ENCODE results near the gene SHLD1. TPM values are rescaled to one million over a fixed set of nuclear protein-coding genes. Genes with fewer than 3 reads are reported as not detected.
"Not testable (repeated sequence)": the region's sequence is repeated elsewhere in the genome, so short reads cannot be mapped to it uniquely, and the experiment has no call there.

SHLD1 gene, protein sequence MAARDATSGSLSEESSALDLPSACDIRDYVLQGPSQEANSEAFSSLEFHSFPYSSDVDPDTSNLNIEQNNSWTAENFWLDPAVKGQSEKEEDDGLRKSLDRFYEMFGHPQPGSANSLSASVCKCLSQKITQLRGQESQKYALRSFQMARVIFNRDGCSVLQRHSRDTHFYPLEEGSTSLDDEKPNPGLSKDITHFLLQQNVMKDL
- 10 to 100 TPM in 1 of 8 experiments, 1 to 10 TPM in 7; 6.4 to 10.4 (median 8.7) TPM for total RNA-seq

DNA sequence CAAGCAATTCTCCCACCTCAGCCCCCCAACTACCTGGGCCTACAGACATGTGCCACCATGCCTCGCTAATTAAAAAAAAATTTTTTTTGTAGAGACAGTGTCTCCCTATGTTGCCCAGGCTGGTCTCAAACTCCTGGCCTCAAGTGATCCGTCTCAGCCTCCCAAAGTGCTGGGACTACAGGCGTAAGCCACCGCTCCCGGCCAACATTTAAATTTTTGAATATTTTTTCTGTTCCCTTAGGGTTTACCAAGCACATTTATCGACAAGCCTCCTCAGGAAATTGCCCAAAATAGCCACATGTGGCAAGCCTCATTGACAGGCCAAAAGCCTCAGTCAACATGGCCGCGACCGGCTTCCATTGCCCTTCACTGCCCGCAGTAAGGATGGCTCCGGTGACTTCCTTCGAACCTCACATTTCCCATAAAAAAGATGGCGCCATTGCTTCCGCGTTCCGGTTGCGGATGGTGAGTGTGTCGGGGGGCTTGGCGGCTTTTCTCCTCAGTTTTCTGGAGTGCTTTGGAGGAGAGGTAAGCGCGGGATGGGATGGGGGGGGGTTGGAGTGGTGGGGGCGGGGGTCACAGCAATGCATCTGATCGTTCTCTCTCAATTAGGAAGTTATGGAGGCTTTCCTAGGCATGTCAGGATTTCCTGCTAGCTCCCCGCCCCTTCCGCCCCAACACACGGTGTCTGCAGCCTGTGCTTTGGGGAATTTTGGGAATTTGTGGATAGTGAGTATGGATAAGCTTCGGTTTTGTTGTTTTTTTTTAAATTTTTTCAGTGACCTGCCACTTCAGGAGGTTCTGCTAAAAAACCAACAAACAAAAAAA lies at the start of gene SHLD1:
SHLD1 (plus strand) TSS at position 450 of the 828 bp plus-strand sequence. CDS start 22,465 bp downstream, outside the sequence.
- Histone ChIP-seq H3K27ac (peak within 1 kb of the TSS; percentile 79 to 89), H3K4me1 (replicated peaks in 1 of 2) (peaks cover 9 to 10% of the 10 kb centered on the region in 2 donors), H3K4me3 (peak within 1 kb of the TSS; percentile 40 to 59 (median 52))
- in situ Hi-C loops (cut with MboI; ENCODE audit: low pct_unique_long_range_greater_than_20kb in 2 of 9, low sequenced_read_pairs in 9 of 9, unreplicated experiment in 9 of 9), result no loop called here
- ATAC-seq (replicated peaks in 6 of 8), result peak; percentile 89 to 95 (median 94)
- 0 to 100% (median 13%) methylated on average over 1 to 23 of the region's 27 CpGs; no CpG with 5 or more reads in 1 of the 10 experiments for WGBS, 10 experiments

DNA sequence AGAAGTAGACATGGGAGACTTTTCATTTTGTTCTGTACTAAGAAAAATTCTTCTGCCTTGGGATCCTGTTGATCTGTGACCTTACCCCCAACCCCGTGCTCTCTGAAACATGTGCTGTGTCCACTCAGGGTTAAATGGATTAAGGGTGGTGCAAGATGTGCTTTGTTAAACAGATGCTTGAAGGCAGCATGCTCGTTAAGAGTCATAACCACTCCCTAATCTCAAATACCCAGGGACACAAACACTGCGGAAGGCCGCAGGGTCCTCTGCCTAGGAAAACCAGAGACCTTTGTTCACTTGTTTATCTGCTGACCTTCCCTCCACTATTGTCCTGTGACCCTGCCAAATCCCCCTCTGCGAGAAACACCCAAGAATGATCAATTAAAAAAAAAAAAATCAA lies 47.9 kb upstream of the SHLD1 start:
- H3K27ac ChIP-seq; H3K4me3 ChIP-seq; H3K4me1 ChIP-seq (replicated peaks in 1 of 2); ATAC-seq (replicated peaks in 6 of 8); in situ Hi-C loops (cut with MboI; ENCODE audit: low pct_unique_long_range_greater_than_20kb in 2 of 9, low sequenced_read_pairs in 9 of 9, unreplicated experiment in 9 of 9): not testable (repeated sequence)
- WGBS, 10 experiments, result 87 to 100% methylated on average over 1 to 3 of the region's 5 CpGs; no CpG with 5 or more reads in 8 of the 10 experiments

DNA sequence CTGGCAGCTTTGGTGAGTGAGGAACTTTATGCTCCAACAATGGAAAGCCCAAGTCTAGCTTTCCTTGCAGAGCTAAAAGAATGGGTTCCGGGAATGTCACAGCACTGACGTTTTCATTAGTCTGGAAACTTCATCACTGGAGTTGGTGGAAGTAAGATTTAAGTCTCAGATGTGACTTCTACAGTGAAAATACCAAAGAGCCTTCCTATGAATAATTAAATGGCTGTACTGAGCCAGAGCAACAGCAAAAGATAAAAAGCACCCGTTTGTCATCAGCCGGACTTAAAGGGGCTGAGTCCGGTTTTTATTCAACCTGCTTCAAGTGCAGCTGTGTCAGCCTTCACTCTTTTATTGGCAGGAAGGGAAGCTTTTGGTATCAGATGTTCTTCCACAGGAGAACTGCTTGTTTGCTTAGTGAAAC lies 46.5 kb upstream of the SHLD1 start:
- peak in 7 of 8 experiments; percentile 23 to 56 (median 41) for ATAC-seq (replicated peaks in 6 of 8)
- Histone ChIP-seq H3K27ac (no peak overlapping the region), H3K4me3 (no peak overlapping the region), H3K4me1 (replicated peaks in 1 of 2) (no peaks in the 10 kb centered on the region)
- in situ Hi-C loops (cut with MboI; ENCODE audit: low pct_unique_long_range_greater_than_20kb in 2 of 9, low sequenced_read_pairs in 9 of 9, unreplicated experiment in 9 of 9), result no loop called here
- WGBS, 10 experiments, result 8 to 80% (median 50%) methylated on average over 1 to 5 of the region's 5 CpGs; no CpG with 5 or more reads in 1 of the 10 experiments

DNA sequence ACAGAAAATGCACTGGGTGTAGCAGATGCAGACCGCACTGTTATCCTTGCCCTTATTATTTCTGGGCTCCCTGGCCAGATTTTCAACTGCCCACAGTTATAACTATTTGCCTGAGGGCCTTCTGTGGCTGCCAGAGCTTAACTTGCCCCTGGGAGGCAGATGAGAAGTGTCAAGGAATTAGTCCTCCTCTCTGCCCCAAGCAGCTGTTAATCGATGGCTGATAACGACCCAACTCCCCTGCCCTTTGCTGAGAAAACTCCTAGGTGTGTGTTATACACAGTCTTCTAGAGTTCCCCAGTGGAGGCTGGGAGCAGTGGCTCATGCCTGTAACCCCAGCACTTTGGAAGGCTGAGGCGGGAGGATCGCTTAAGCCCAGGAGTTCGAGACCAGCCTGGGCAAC lies 44.4 kb upstream of the SHLD1 start:
- in situ Hi-C loops (cut with MboI; ENCODE audit: low pct_unique_long_range_greater_than_20kb in 2 of 9, low sequenced_read_pairs in 9 of 9, unreplicated experiment in 9 of 9), result no loop called here
- no peaks in the 10 kb centered on the region for H3K4me1 ChIP-seq (replicated peaks in 1 of 2)
- no peak overlapping the region for H3K4me3 ChIP-seq
- WGBS, 10 experiments, result 54 to 96% (median 63%) methylated on average over 1 to 6 of the region's 6 CpGs; no CpG with 5 or more reads in 3 of the 10 experiments
- H3K27ac ChIP-seq, result no peak overlapping the region
- ATAC-seq (replicated peaks in 6 of 8), result no peak

DNA sequence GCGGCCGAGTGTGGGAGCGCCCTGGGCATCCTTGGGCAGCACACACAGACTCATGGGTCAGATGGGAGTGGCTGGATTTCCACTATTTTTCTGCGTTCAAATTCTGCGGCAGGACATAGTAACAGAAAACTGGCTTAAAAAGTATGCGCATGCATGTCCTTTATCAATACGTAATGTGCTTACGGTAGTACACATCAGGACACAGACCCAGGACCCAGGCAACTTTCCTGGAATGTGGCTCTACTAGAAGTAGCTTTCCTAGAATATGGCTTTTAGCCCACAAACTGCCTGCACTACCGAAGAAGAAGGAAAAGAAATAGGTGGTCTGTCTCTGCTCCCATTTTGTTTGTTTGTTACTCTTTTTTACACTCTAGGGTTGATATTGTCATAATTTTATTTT lies 43.4 kb upstream of the SHLD1 start:
- 81 to 100% (median 90%) methylated on average over 2 to 9 of the region's 9 CpGs; no CpG with 5 or more reads in 1 of the 10 experiments for WGBS, 10 experiments
- H3K27ac ChIP-seq, result no peak overlapping the region
- in situ Hi-C loops (cut with MboI; ENCODE audit: low pct_unique_long_range_greater_than_20kb in 2 of 9, low sequenced_read_pairs in 9 of 9, unreplicated experiment in 9 of 9), result no loop called here

DNA sequence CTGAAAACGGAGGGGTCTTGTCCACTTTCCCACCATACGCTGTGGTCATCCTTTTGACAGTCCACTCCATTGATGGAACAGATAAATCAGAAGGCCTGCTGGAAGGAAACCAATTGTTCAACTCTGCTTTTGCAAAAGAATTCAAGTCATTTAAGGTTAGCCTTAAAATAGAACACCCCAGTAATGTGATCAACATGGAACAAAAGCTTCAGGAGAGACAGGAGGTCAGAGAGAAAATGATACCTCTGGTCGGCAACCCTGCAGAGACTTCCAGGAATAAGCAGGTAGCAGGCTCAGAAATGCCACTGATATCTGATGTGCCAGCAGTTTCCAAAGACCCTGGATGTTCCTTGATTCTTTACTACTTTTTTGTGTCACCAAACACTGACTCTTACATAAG lies 39.6 kb upstream of the SHLD1 start:
- Histone ChIP-seq H3K4me3 (no peak overlapping the region), H3K4me1 (replicated peaks in 1 of 2) (peaks cover 0 to 6% of the 10 kb centered on the region in 2 donors), H3K27ac (no peak overlapping the region)
- in situ Hi-C loops (cut with MboI; ENCODE audit: low pct_unique_long_range_greater_than_20kb in 2 of 9, low sequenced_read_pairs in 9 of 9, unreplicated experiment in 9 of 9), result no loop called here
- 0 to 88% (median 76%) methylated on average over 1 to 3 of the region's 3 CpGs; no CpG with 5 or more reads in 2 of the 10 experiments for WGBS, 10 experiments
- no peak for ATAC-seq (replicated peaks in 6 of 8)

More for the DNA sequence above, 43.4 kb upstream of the SHLD1 start:
- no peaks in the 10 kb centered on the region for H3K4me1 ChIP-seq (replicated peaks in 1 of 2)
- H3K4me3 ChIP-seq, result no peak overlapping the region
- peak in 1 of 8 experiments; percentile 42 for ATAC-seq (replicated peaks in 6 of 8)

DNA sequence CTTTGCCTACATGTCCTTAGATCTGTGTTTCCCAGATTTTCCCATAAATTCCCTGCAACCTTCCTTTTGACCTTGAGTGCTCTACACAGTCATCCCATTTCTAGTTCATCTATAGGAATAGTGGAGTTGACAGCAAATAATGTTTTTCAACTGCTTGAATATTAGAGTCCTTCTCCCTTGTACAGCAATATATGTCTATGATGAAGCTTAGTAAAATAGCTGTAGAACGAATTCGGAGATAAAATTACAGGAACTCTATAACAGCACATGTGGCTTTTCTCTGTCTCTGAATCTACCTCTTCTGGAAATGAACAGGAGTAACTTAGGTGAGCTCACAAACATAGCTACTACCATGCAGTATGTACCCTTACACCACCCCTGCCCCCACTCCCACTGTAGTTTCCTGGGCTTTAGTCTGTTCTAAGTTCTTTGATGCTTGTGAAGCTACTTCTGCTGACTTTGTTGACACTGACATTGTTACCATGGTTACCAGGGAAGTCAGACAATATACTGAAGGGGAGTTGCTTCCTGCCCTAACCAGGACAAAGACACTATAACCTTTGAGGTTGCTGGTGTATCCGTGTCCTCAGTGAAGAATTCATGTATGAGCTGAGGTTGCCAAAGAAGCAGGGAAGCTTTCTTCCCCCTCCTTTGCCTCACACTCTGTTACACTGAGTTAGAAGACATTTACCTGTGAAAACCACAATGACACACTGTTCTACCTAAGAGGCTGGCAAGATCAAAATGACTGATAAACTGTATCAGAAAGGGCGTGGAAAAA lies 35.8 kb upstream of the SHLD1 start:
- peak in 3 of 8 experiments; percentile 10 to 97 (median 37) for ATAC-seq (replicated peaks in 6 of 8)
- Histone ChIP-seq H3K4me3 (no peak overlapping the region), H3K27ac (no peak overlapping the region), H3K4me1 (replicated peaks in 1 of 2) (peaks cover 0 to 6% of the 10 kb centered on the region in 2 donors)
- in situ Hi-C loops (cut with MboI; ENCODE audit: low pct_unique_long_range_greater_than_20kb in 2 of 9, low sequenced_read_pairs in 9 of 9, unreplicated experiment in 9 of 9), result no loop called here
- WGBS, 10 experiments, result 20 to 79% (median 35%) methylated on average over 1 to 4 of the region's 4 CpGs; no CpG with 5 or more reads in 3 of the 10 experiments

DNA sequence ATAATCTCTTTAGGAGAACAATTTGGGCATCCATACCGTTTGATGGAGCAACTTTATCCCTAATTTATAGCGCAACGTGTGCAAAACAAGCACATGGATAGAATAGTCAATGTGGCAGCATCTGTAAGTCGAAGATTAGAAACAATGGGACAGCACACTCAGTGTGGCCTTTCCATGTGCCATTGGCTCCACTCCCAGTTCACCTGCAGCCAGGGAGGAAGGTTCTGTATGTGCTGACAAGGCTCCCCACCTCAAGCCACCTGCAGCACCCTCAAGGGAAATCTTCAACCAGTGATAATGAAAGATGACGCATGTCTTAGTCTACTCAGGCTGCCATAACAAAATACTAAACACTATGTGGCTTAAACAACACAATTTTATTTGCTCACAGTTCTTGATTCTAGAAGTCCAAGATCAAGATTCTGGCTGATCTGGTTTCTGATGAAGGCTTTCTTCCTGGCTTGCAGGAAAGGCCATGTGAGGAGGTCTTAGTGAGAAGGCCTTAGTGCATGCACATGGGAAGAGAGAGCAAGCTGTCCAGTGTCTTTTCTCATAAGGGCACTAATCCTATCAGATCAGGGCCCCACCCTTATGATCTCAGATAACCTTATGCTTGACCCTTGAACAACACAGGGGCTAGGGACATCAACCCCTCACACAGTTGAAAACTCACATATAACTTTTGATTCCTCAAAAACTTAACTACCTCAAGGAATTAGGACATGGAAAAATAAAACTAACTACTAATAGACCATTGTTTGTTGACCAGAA lies 34.9 kb upstream of the SHLD1 start:
- ATAC-seq (replicated peaks in 6 of 8), result no peak
- in situ Hi-C loops (cut with MboI; ENCODE audit: low pct_unique_long_range_greater_than_20kb in 2 of 9, low sequenced_read_pairs in 9 of 9, unreplicated experiment in 9 of 9), result no loop called here
- WGBS, 10 experiments, result 43 to 92% (median 73%) methylated on average over 2 to 5 of the region's 5 CpGs; no CpG with 5 or more reads in 2 of the 10 experiments
- Histone ChIP-seq H3K4me1 (replicated peaks in 1 of 2) (peaks cover 0 to 6% of the 10 kb centered on the region in 2 donors), H3K27ac (no peak overlapping the region), H3K4me3 (no peak overlapping the region)

DNA sequence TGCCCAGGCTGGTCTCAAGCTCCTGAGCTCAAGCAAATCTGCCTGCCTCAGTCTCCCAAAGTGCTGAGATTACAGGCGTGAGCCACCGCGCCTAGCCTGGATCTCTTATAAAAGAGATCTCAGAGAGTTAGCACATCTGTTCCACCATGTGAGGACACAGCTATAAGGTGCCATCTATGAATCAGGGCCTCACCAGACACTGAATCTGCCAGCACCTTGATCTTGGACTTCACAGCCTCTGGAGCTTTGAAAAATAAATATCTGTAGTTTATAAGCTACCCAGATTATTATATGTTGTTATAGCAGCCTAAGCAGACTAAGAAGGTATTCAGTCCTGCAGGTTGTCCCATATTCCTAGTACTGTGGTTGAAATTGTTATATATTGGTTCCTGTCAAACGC lies 33.2 kb upstream of the SHLD1 start:
- 71 to 100% (median 92%) methylated on average over 1 to 4 of the region's 4 CpGs; no CpG with 5 or more reads in 4 of the 10 experiments for WGBS, 10 experiments
- Histone ChIP-seq H3K4me3 (no peak overlapping the region), H3K27ac (no peak overlapping the region), H3K4me1 (replicated peaks in 1 of 2) (peaks cover 0 to 6% of the 10 kb centered on the region in 2 donors)
- no peak for ATAC-seq (replicated peaks in 6 of 8)
- in situ Hi-C loops (cut with MboI; ENCODE audit: low pct_unique_long_range_greater_than_20kb in 2 of 9, low sequenced_read_pairs in 9 of 9, unreplicated experiment in 9 of 9), result no loop called here

DNA sequence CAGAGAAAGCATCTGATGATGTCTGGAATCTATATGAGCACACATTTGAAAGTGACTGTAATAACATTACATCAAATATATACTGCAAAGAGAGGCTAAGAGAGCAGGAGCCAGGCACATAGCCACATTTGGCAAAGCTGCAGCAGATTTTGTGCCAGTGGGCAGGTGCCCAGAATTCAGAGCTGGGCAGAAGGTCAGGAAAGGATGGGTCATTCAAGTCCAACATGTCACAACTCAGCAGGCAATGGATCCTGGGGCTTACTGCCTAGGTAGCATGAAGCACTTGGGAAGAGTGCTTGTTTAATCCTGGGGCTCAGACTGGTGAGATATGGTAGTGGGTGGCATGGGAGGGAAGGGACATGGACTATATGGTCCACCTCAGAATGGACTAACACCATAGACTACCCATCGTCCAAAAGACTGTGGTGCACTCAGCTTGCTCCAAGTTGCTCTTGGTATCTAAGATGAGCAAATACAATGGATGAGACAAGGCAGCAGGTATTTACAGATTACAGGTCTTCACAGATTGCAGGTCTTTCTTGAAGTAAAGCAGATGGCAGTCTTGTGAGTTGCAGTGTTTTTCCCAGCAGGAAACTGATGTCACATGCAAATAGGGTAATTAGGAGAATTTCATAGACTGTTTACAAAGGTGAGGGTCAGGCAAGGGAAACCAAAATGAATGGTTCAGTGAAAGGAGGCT lies 31.2 kb upstream of the SHLD1 start:
- Histone ChIP-seq H3K27ac (no peak overlapping the region), H3K4me1 (replicated peaks in 1 of 2) (peaks cover 0 to 6% of the 10 kb centered on the region in 2 donors), H3K4me3 (no peak overlapping the region)
- no peak for ATAC-seq (replicated peaks in 6 of 8)
- 50 to 100% (median 75%) methylated on average over 1 of the region's 1 CpG; no CpG with 5 or more reads in 5 of the 10 experiments for WGBS, 10 experiments
- in situ Hi-C loops (cut with MboI; ENCODE audit: low pct_unique_long_range_greater_than_20kb in 2 of 9, low sequenced_read_pairs in 9 of 9, unreplicated experiment in 9 of 9), result no loop called here

DNA sequence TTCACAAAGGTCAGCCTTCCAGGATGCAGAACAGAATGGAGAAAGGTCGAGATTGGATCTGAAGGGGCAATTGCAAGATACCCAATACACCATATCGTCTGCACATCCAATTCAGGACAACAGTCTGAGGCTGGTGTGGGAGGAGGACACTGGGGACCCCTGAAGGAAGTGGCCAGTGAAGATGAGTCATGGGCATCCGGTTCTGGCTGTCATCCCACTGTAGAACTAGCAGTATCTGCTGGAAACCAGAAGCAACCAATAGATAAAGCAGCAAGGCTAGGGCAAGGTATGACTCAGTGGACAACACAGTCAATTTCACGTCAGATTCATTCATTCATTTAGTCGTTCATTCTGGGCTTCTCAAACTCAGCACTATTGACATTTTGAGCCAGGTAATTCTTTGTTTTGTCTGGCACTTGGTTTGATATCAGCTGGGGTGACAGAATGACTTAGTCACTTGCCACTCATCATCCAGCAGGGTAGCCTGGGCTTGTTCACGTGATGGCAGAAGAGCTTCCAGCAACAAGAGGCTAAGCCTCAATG lies 30.3 kb upstream of the SHLD1 start:
- H3K4me1 ChIP-seq (replicated peaks in 1 of 2), result no peaks in the 10 kb centered on the region
- H3K27ac ChIP-seq, result no peak overlapping the region
- in situ Hi-C loops (cut with MboI; ENCODE audit: low pct_unique_long_range_greater_than_20kb in 2 of 9, low sequenced_read_pairs in 9 of 9, unreplicated experiment in 9 of 9), result no loop called here
- ATAC-seq (replicated peaks in 6 of 8), result peak in 1 of 8 experiments; percentile 48
- H3K4me3 ChIP-seq, result no peak overlapping the region
- WGBS, 10 experiments, result 0 to 92% (median 63%) methylated on average over 1 to 5 of the region's 6 CpGs; no CpG with 5 or more reads in 2 of the 10 experiments

Data from motor neuron (in vitro differentiated cells).